HAP-1 (cell line): ENCODE data around the gene DNAH3.
A peak's percentile ranks its signal among the peaks of the same experiment; 100 is the strongest.
"Not testable (repeated sequence)": the region's sequence is repeated elsewhere in the genome, so short reads cannot be mapped to it uniquely, and the experiment has no call there.

ENCODE experiments used
- DNase-seq, 2 experiments: peaks; one replicate each; pipeline ENCODE4 v3.0.0-alpha.2; 2016 to 2020; ENCODE audit warnings: low spot score in 2 of 2
- H3K27me3 ChIP-seq: fragments of 250-450 bp; sonication (Bioruptor Pico); 2 replicates; pipeline ENCODE4 v1.5.1; 2020; ENCODE audit warnings: low read depth, mild to moderate bottlenecking, moderate library complexity
- H3K36me3 ChIP-seq: fragments of 250-450 bp; sonication (Bioruptor Pico); replicated peaks from 2 replicates; pipeline ENCODE4 v1.5.1; 2020; ENCODE audit warnings: mild to moderate bottlenecking
- H3K4me1 ChIP-seq: fragments of 250-450 bp; sonication (Bioruptor Pico); 2 replicates; pipeline ENCODE4 v1.5.1; 2020; ENCODE audit warnings: mild to moderate bottlenecking
- H3K4me3 ChIP-seq: fragments of 250-450 bp; sonication (Bioruptor Pico); 2 replicates; pipeline ENCODE4 v1.5.1; 2020; ENCODE audit warnings: mild to moderate bottlenecking, moderate library complexity
- H3K9me3 ChIP-seq: fragments of 250-450 bp; sonication (Bioruptor Pico); 2 replicates; pipeline ENCODE4 v1.5.1; 2020; ENCODE audit warnings: mild to moderate bottlenecking, moderate library complexity
- in situ Hi-C: fragments of 300-500 bp; cut with MboI; formaldehyde crosslinking; loops from 3 replicates; pipeline ENCODE4 v1.14.3; 2020; ENCODE audit warnings: low sequenced_read_pairs, inconsistent platforms, mixed read lengths

DNAH3 gene

GRCh38 chr16:21162661-21163151 is 12.1 kb upstream of the DNAH3 start:
- Histone ChIP-seq H3K4me1 (peaks cover 12% of the 10 kb centered on the region), H3K4me3 (no peak overlapping the region), H3K36me3 (peaks cover 36% of the 10 kb centered on the region), H3K27me3 (no peaks in the 10 kb centered on the region), H3K9me3 (no peaks in the 10 kb centered on the region)
- in situ Hi-C loops, result no loop called here
- DNase-seq, result no peak

- DNase-seq, result no peak
- H3K36me3 ChIP-seq, result peaks cover 30% of the 10 kb centered on the region
- H3K27me3 ChIP-seq, result no peaks in the 10 kb centered on the region
- H3K9me3 ChIP-seq, result no peaks in the 10 kb centered on the region
- no peak overlapping the region for H3K4me3 ChIP-seq
- in situ Hi-C loops, result no loop called here
- H3K4me1 ChIP-seq, result peaks cover 12% of the 10 kb centered on the region
Observed at GRCh38 chr16:21161211-21161610, 10.6 kb upstream of the DNAH3 start.

- no peaks in the 10 kb centered on the region for H3K9me3 ChIP-seq
- H3K4me3 ChIP-seq, result no peak overlapping the region
- no peaks in the 10 kb centered on the region for H3K27me3 ChIP-seq
- peaks cover 12% of the 10 kb centered on the region for H3K4me1 ChIP-seq
- in situ Hi-C loops, result no loop called here
- peaks cover 28% of the 10 kb centered on the region for H3K36me3 ChIP-seq
- no peak for DNase-seq
Observed at GRCh38 chr16:21160276-21160675, 9.6 kb upstream of the DNAH3 start.

GRCh38 chr16:21159281-21159951 is 8.8 kb upstream of the DNAH3 start:
- Histone ChIP-seq H3K4me1 (peaks cover 12% of the 10 kb centered on the region), H3K27me3 (no peaks in the 10 kb centered on the region), H3K9me3 (no peaks in the 10 kb centered on the region), H3K36me3 (peaks cover 23% of the 10 kb centered on the region), H3K4me3 (peak overlapping the region; percentile 84)
- DNase-seq, result peak; percentile 18 to 67
- in situ Hi-C loops, result loop anchor here (10.0 kb wide), 2 partner anchors 365 to 1515 kb away; no protein-coding TSS in a partner anchor

- H3K4me3 ChIP-seq, result peak within 1 kb of the TSS; percentile 84
- in situ Hi-C loops, result loop anchor here (10.0 kb wide), 2 partner anchors 366 to 1516 kb away; no protein-coding TSS in a partner anchor
- H3K36me3 ChIP-seq, result peaks cover 22% of the 10 kb centered on the region
- H3K9me3 ChIP-seq, result no peaks in the 10 kb centered on the region
- peak; percentile 90 to 91 for DNase-seq
- peaks cover 12% of the 10 kb centered on the region for H3K4me1 ChIP-seq
- no peaks in the 10 kb centered on the region for H3K27me3 ChIP-seq
Observed at GRCh38 chr16:21158208-21159110, 7.8 kb upstream of the DNAH3 start, which contains the start of gene LDAF1. LDAF1 (plus strand) TSS chr16:21158674; CDS start chr16:21161183, 2,509 bp downstream.

- no peak for DNase-seq
- Histone ChIP-seq H3K9me3 (no peaks in the 10 kb centered on the region), H3K36me3 (peaks cover 14% of the 10 kb centered on the region), H3K4me3 (no peak overlapping the region), H3K27me3 (no peaks in the 10 kb centered on the region), H3K4me1 (peaks cover 12% of the 10 kb centered on the region)
- in situ Hi-C loops, result loop anchor here (10.0 kb wide), 2 partner anchors 367 to 1517 kb away; no protein-coding TSS in a partner anchor
Observed at GRCh38 chr16:21157632-21158031, 7.0 kb upstream of the DNAH3 start.

GRCh38 chr16:21156767-21157467 is 6.3 kb upstream of the DNAH3 start:
- Histone ChIP-seq H3K4me1 (peaks cover 12% of the 10 kb centered on the region), H3K4me3 (no peak overlapping the region), H3K9me3 (no peaks in the 10 kb centered on the region), H3K27me3 (no peaks in the 10 kb centered on the region), H3K36me3 (peaks cover 7% of the 10 kb centered on the region; the same call in 1 of the 2 replicates)
- DNase-seq, result peak; percentile 62 to 84
- in situ Hi-C loops, result loop anchor here (10.0 kb wide), 2 partner anchors 368 to 1518 kb away; no protein-coding TSS in a partner anchor

- H3K27me3 ChIP-seq, DNase-seq, H3K9me3 ChIP-seq, H3K4me3 ChIP-seq, H3K36me3 ChIP-seq: not testable (repeated sequence)
- H3K4me1 ChIP-seq, result peaks cover 12% of the 10 kb centered on the region
- in situ Hi-C loops, result loop anchor here (10.0 kb wide), 2 partner anchors 369 to 1519 kb away; no protein-coding TSS in a partner anchor
Observed at GRCh38 chr16:21156011-21156410, 5.4 kb upstream of the DNAH3 start.

GRCh38 chr16:21153124-21153729 is 2.6 kb upstream of the DNAH3 start:
- not testable (repeated sequence) for H3K27me3 ChIP-seq, H3K4me3 ChIP-seq, H3K4me1 ChIP-seq, DNase-seq, H3K36me3 ChIP-seq, H3K9me3 ChIP-seq
- in situ Hi-C loops, result loop anchor here (10.0 kb wide), 2 partner anchors 372 to 1522 kb away; no protein-coding TSS in a partner anchor

- in situ Hi-C loops, result loop anchor here (10.0 kb wide), 2 partner anchors 372 to 1522 kb away; no protein-coding TSS in a partner anchor
- H3K4me1 ChIP-seq, DNase-seq, H3K4me3 ChIP-seq, H3K9me3 ChIP-seq, H3K36me3 ChIP-seq, H3K27me3 ChIP-seq: not testable (repeated sequence)
Observed at GRCh38 chr16:21152160-21153030, 1.7 kb upstream of the DNAH3 start.

- H3K27me3 ChIP-seq, result peaks cover 8% of the 10 kb centered on the region
- H3K36me3 ChIP-seq, result no peaks in the 10 kb centered on the region
- in situ Hi-C loops, result loop anchor here (25.0 kb wide), 1 partner anchor 1192 kb away; no protein-coding TSS in a partner anchor
- H3K4me1 ChIP-seq, result no peaks in the 10 kb centered on the region
- no peaks in the 10 kb centered on the region for H3K9me3 ChIP-seq
- no peak for DNase-seq
- no peak overlapping the region for H3K4me3 ChIP-seq
Observed at GRCh38 chr16:21145738-21146137, 4.9 kb downstream of the DNAH3 start.

GRCh38 chr16:21134053-21134452 is 16.6 kb downstream of the DNAH3 start:
- Histone ChIP-seq H3K4me3 (no peak overlapping the region), H3K9me3 (no peaks in the 10 kb centered on the region), H3K27me3 (no peaks in the 10 kb centered on the region; the same call in 1 of the 2 replicates), H3K36me3 (no peaks in the 10 kb centered on the region), H3K4me1 (no peaks in the 10 kb centered on the region)
- in situ Hi-C loops, result loop anchor here (25.0 kb wide), 1 partner anchor 1203 kb away; no protein-coding TSS in a partner anchor
- peak in 1 of 2 experiments; percentile 23 for DNase-seq
